ENCODE data around the gene PRMT7. TPM values are rescaled to one million over a fixed set of nuclear protein-coding genes. Genes with fewer than 3 reads are reported as not detected.

PRMT7 gene
- polyA plus RNA-seq, 1 experiment, result 40.0 TPM

- Histone ChIP-seq H3K4me3 (ENCODE audit: low read depth, low read length) (no peak overlapping the region), H3K27me3 (ENCODE audit: control insufficient read depth, insufficient read depth, low read length) (peaks cover 2% of the 10 kb centered on the region; the same call in 1 of the 2 replicates), H3K36me3 (ENCODE audit: control insufficient read depth, insufficient read depth, low read length) (no peaks in the 10 kb centered on the region)
- ChIA-PET POLR2A (no interaction called here), CTCF (interaction anchor here (0.6 to 1.3 kb wide), 3 partner anchors 12 to 146 kb away, joined by 3 read pairs; no protein-coding TSS in a partner anchor)
- no peak for DNase-seq (ENCODE audit: low read depth)
- no peak for TF ChIP-seq CTCF (IDR thresholded peaks at IDR 0.05; ENCODE audit: insufficient read depth, low read depth, low read length)
Measured at GRCh38 chr16:68367440-68367839, 56.6 kb downstream of the PRMT7 start.

GRCh38 chr16:68367891-68368290, 57.1 kb downstream of the PRMT7 start:
- Histone ChIP-seq H3K4me3 (ENCODE audit: low read depth, low read length) (no peak overlapping the region), H3K27me3 (ENCODE audit: control insufficient read depth, insufficient read depth, low read length) (peaks cover 2% of the 10 kb centered on the region; the same call in 1 of the 2 replicates), H3K36me3 (ENCODE audit: control insufficient read depth, insufficient read depth, low read length) (no peaks in the 10 kb centered on the region)
- ChIA-PET POLR2A (no interaction called here), CTCF (interaction anchor here (0.6 to 1.0 kb wide), 3 partner anchors 12 to 140 kb away, joined by 3 to 4 read pairs (median 3); no protein-coding TSS in a partner anchor)
- no peak for DNase-seq (ENCODE audit: low read depth)
- TF ChIP-seq CTCF (IDR thresholded peaks at IDR 0.05; ENCODE audit: insufficient read depth, low read depth, low read length), result no peak

- CTCF ChIA-PET, result interaction anchor here (0.7 to 2.4 kb wide), 5 partner anchors 14 to 152 kb away, joined by 3 to 13 read pairs (median 4); no protein-coding TSS in a partner anchor
- Histone ChIP-seq H3K4me3 (ENCODE audit: low read depth, low read length) (no peak overlapping the region), H3K27me3 (ENCODE audit: control insufficient read depth, insufficient read depth, low read length) (peaks cover 2% of the 10 kb centered on the region; the same call in 1 of the 2 replicates), H3K36me3 (ENCODE audit: control insufficient read depth, insufficient read depth, low read length) (no peaks in the 10 kb centered on the region)
- no peak for DNase-seq (ENCODE audit: low read depth)
- POLR2A ChIA-PET, result no interaction called here
- TF ChIP-seq CTCF (IDR thresholded peaks at IDR 0.05; ENCODE audit: insufficient read depth, low read depth, low read length), result no peak
Measured at GRCh38 chr16:68368301-68368888, 57.6 kb downstream of the PRMT7 start.

- H3K36me3 ChIP-seq (ENCODE audit: control insufficient read depth, insufficient read depth, low read length), result no peaks in the 10 kb centered on the region
- ChIA-PET CTCF (interaction anchor here (0.7 to 2.4 kb wide), 3 partner anchors 141 to 1060 kb away, joined by 3 to 13 read pairs (median 6); no protein-coding TSS in a partner anchor), POLR2A (no interaction called here)
- no peak for DNase-seq (ENCODE audit: low read depth)
- H3K27me3 ChIP-seq (ENCODE audit: control insufficient read depth, insufficient read depth, low read length), result peaks cover 2% of the 10 kb centered on the region; the same call in 1 of the 2 replicates
- no peak overlapping the region for H3K4me3 ChIP-seq (ENCODE audit: low read depth, low read length)
- no peak for TF ChIP-seq CTCF (IDR thresholded peaks at IDR 0.05; ENCODE audit: insufficient read depth, low read depth, low read length)
Measured at GRCh38 chr16:68369168-68369567, 58.3 kb downstream of the PRMT7 start.

- no peak for DNase-seq (ENCODE audit: low read depth)
- peaks cover 2% of the 10 kb centered on the region for H3K27me3 ChIP-seq (ENCODE audit: control insufficient read depth, insufficient read depth, low read length)
- CTCF ChIA-PET, result interaction anchor here (0.5 to 2.4 kb wide), 4 partner anchors 38 to 1060 kb away, joined by 3 to 13 read pairs (median 3); no protein-coding TSS in a partner anchor
- H3K4me3 ChIP-seq (ENCODE audit: low read depth, low read length), result no peak overlapping the region
- TF ChIP-seq CTCF (IDR thresholded peaks at IDR 0.05; ENCODE audit: insufficient read depth, low read depth, low read length), result no peak
- no peaks in the 10 kb centered on the region for H3K36me3 ChIP-seq (ENCODE audit: control insufficient read depth, insufficient read depth, low read length)
- POLR2A ChIA-PET, result no interaction called here
Measured at GRCh38 chr16:68369697-68370580, 59.1 kb downstream of the PRMT7 start.
